Mesendoderm (in vitro differentiated cells): ENCODE data around the gene KIF2A.
A peak's percentile ranks its signal among the peaks of the same experiment; 100 is the strongest.

Experiments used
- DNase-seq: peaks from one replicate; pipeline ENCODE4 v3.0.0; 2013
- H2AK5ac ChIP-seq: 2 replicates; pipeline ENCODE4 v1.6.1; 2013; ENCODE audit warnings: low read length, inconsistent platforms
- H2BK120ac ChIP-seq: 2 replicates; pipeline ENCODE4 v1.6.1; 2013; ENCODE audit warnings: low read depth, mild to moderate bottlenecking, low read length, moderate library complexity, mixed read lengths
- H2BK15ac ChIP-seq: replicated peaks from 2 replicates; pipeline ENCODE4 v1.6.1; 2013; ENCODE audit warnings: low read depth, mild to moderate bottlenecking, moderate library complexity
- H2BK5ac ChIP-seq: 2 replicates; pipeline ENCODE4 v1.6.1; 2013; ENCODE audit warnings: low read length, inconsistent platforms
- H3K18ac ChIP-seq: 2 replicates; pipeline ENCODE4 v1.6.1; 2013; ENCODE audit warnings: mild to moderate bottlenecking, low read length, mixed read lengths
- H3K23ac ChIP-seq: one replicate; pipeline ENCODE4 v1.6.1; 2013; ENCODE audit warnings: low read length
- H3K27ac ChIP-seq: 2 replicates; pipeline ENCODE4 v1.5.1; 2013; ENCODE audit warnings: low read depth, mild to moderate bottlenecking, inconsistent platforms, low read length, moderate library complexity
- H3K27me3 ChIP-seq: 2 replicates; pipeline ENCODE4 v1.6.1; 2013; ENCODE audit warnings: low read length, control low read depth, mild to moderate bottlenecking, inconsistent platforms; ENCODE audit not compliant: insufficient read depth, poor library complexity
- H3K36me3 ChIP-seq: 2 replicates; pipeline ENCODE4 v1.6.1; 2013; ENCODE audit warnings: low read length, inconsistent platforms; ENCODE audit not compliant: control insufficient read depth, insufficient read depth
- H3K4ac ChIP-seq: one replicate; pipeline ENCODE4 v1.6.1; 2013; ENCODE audit warnings: low read depth, mild to moderate bottlenecking, low read length, moderate library complexity
- H3K4me1 ChIP-seq: 2 replicates; pipeline ENCODE4 v1.6.1; 2013; ENCODE audit warnings: low read depth, low read length, inconsistent platforms; ENCODE audit not compliant: control insufficient read depth
- H3K4me2 ChIP-seq: 2 replicates; pipeline ENCODE4 v1.6.1; 2013; ENCODE audit warnings: low read length
- H3K4me3 ChIP-seq: 2 replicates; pipeline ENCODE4 v1.5.1; 2013; ENCODE audit warnings: mild to moderate bottlenecking, low read length
- H3K56ac ChIP-seq: one replicate; pipeline ENCODE4 v1.6.1; 2013; ENCODE audit warnings: low read length
- H3K79me1 ChIP-seq: 2 replicates; pipeline ENCODE4 v1.6.1; 2013; ENCODE audit warnings: low read length, inconsistent platforms
- H3K79me2 ChIP-seq: 2 replicates; pipeline ENCODE4 v1.6.1; 2013; ENCODE audit warnings: mild to moderate bottlenecking, low read length; ENCODE audit not compliant: control insufficient read depth, insufficient read depth
- H3K9ac ChIP-seq: 2 replicates; pipeline ENCODE4 v1.6.1; 2013; ENCODE audit warnings: low read length, inconsistent platforms
- H4K5ac ChIP-seq: one replicate; pipeline ENCODE4 v1.6.1; 2013; ENCODE audit warnings: low read length
- H4K8ac ChIP-seq: one replicate; pipeline ENCODE4 v1.6.1; 2013; ENCODE audit warnings: low read depth, mild to moderate bottlenecking, control low read depth, low read length, moderate library complexity
- WGBS: extraction: QIAGEN DNeasy Blood & Tissue Kit; methylation state at CpG from one replicate; pipeline ENCODE4 v1.1.7; 2013; ENCODE audit warnings: low lambda C conversion rate, missing lambda C conversion rate; ENCODE audit not compliant: insufficient coverage; ENCODE audit errors: extremely low coverage; 5-methylcytosine and 5-hydroxymethylcytosine counted together

The KIF2A gene

GRCh38 chr5:62312674-62313073 is 6.7 kb downstream of the KIF2A start:
- Histone ChIP-seq H2BK15ac (no peak overlapping the region), H3K9ac (no peak overlapping the region), H2AK5ac (no peak overlapping the region), H3K23ac (no peak overlapping the region), H3K18ac (no peak overlapping the region), H3K36me3 (peaks cover 1% of the 10 kb centered on the region), H3K56ac (no peak overlapping the region), H3K27ac (no peak overlapping the region), H3K79me2 (peaks cover 86% of the 10 kb centered on the region), H3K27me3 (no peaks in the 10 kb centered on the region), H2BK120ac (no peak overlapping the region), H3K4me3 (no peak overlapping the region), H3K79me1 (peaks cover 6% of the 10 kb centered on the region), H3K4me2 (no peak overlapping the region), H2BK5ac (no peak overlapping the region), H4K8ac (no peak overlapping the region), H3K4ac (no peak overlapping the region), H3K4me1 (peaks cover 6% of the 10 kb centered on the region), H4K5ac (no peak overlapping the region)
- WGBS, result no CpG with 5 or more reads among the region's 1 CpG
- DNase-seq, result no peak

- Histone ChIP-seq H3K9ac (no peak overlapping the region), H4K8ac (no peak overlapping the region), H3K27ac (no peak overlapping the region), H3K27me3 (no peaks in the 10 kb centered on the region), H3K36me3 (no peaks in the 10 kb centered on the region), H3K4ac (no peak overlapping the region), H2BK120ac (no peak overlapping the region), H3K79me2 (peaks cover 85% of the 10 kb centered on the region), H3K4me2 (no peak overlapping the region), H4K5ac (no peak overlapping the region), H3K23ac (no peak overlapping the region), H3K79me1 (peaks cover 8% of the 10 kb centered on the region), H3K18ac (no peak overlapping the region), H2BK15ac (no peak overlapping the region), H3K56ac (peak overlapping the region; percentile 42), H3K4me1 (peaks cover 4% of the 10 kb centered on the region), H2BK5ac (no peak overlapping the region), H2AK5ac (no peak overlapping the region), H3K4me3 (no peak overlapping the region)
- DNase-seq, result no peak
- no CpG with 5 or more reads among the region's 2 CpGs for WGBS
These were observed 8.3 kb downstream of the KIF2A start for GRCh38 chr5:62314213-62314830.

GRCh38 chr5:62315376-62316175 is 9.6 kb downstream of the KIF2A start:
- H3K4me1 ChIP-seq, result peaks cover 4% of the 10 kb centered on the region
- H4K5ac ChIP-seq, result no peak overlapping the region
- no peak overlapping the region for H3K4me2 ChIP-seq
- H2BK120ac ChIP-seq, result no peak overlapping the region
- DNase-seq, result peak; percentile 90
- no peak overlapping the region for H2BK15ac ChIP-seq
- no peak overlapping the region for H3K27ac ChIP-seq
- H2AK5ac ChIP-seq, result no peak overlapping the region
- H3K36me3 ChIP-seq, result no peaks in the 10 kb centered on the region
- H3K9ac ChIP-seq, result no peak overlapping the region
- H3K27me3 ChIP-seq, result no peaks in the 10 kb centered on the region
- H3K79me2 ChIP-seq, result peaks cover 80% of the 10 kb centered on the region
- no peak overlapping the region for H2BK5ac ChIP-seq
- WGBS, result no CpG with 5 or more reads among the region's 2 CpGs
- no peak overlapping the region for H4K8ac ChIP-seq
- H3K4ac ChIP-seq, result no peak overlapping the region
- H3K4me3 ChIP-seq, result no peak overlapping the region
- peaks cover 8% of the 10 kb centered on the region for H3K79me1 ChIP-seq
- no peak overlapping the region for H3K18ac ChIP-seq
- H3K56ac ChIP-seq, result no peak overlapping the region
- H3K23ac ChIP-seq, result no peak overlapping the region

GRCh38 chr5:62316176-62316502 is 10.1 kb downstream of the KIF2A start:
- no peak overlapping the region for H3K23ac ChIP-seq
- H3K79me1 ChIP-seq, result peaks cover 8% of the 10 kb centered on the region
- no peak overlapping the region for H2BK5ac ChIP-seq
- no peaks in the 10 kb centered on the region for H3K36me3 ChIP-seq
- no CpG with 5 or more reads among the region's 2 CpGs for WGBS
- DNase-seq, result peak; percentile 58
- H3K79me2 ChIP-seq, result peaks cover 76% of the 10 kb centered on the region
- H3K4me2 ChIP-seq, result no peak overlapping the region
- no peak overlapping the region for H3K4ac ChIP-seq
- H4K5ac ChIP-seq, result no peak overlapping the region
- H3K4me1 ChIP-seq, result peaks cover 4% of the 10 kb centered on the region
- no peak overlapping the region for H3K4me3 ChIP-seq
- H4K8ac ChIP-seq, result no peak overlapping the region
- H2BK15ac ChIP-seq, result no peak overlapping the region
- no peak overlapping the region for H3K56ac ChIP-seq
- no peaks in the 10 kb centered on the region for H3K27me3 ChIP-seq
- no peak overlapping the region for H3K18ac ChIP-seq
- no peak overlapping the region for H3K9ac ChIP-seq
- H2BK120ac ChIP-seq, result no peak overlapping the region
- H2AK5ac ChIP-seq, result no peak overlapping the region
- H3K27ac ChIP-seq, result no peak overlapping the region

GRCh38 chr5:62317810-62318209 is 11.8 kb downstream of the KIF2A start:
- no peak overlapping the region for H2AK5ac ChIP-seq
- H3K79me1 ChIP-seq, result peaks cover 11% of the 10 kb centered on the region
- no peak overlapping the region for H3K4me3 ChIP-seq
- no peak overlapping the region for H3K18ac ChIP-seq
- H3K79me2 ChIP-seq, result peaks cover 72% of the 10 kb centered on the region
- no peak overlapping the region for H3K9ac ChIP-seq
- DNase-seq, result no peak
- H2BK15ac ChIP-seq, result no peak overlapping the region
- no peak overlapping the region for H3K23ac ChIP-seq
- WGBS, result no CpG with 5 or more reads among the region's 3 CpGs
- no peak overlapping the region for H4K8ac ChIP-seq
- H2BK120ac ChIP-seq, result no peak overlapping the region
- peaks cover 4% of the 10 kb centered on the region for H3K4me1 ChIP-seq
- H3K56ac ChIP-seq, result no peak overlapping the region
- no peak overlapping the region for H2BK5ac ChIP-seq
- no peaks in the 10 kb centered on the region for H3K27me3 ChIP-seq
- H3K27ac ChIP-seq, result no peak overlapping the region
- no peak overlapping the region for H4K5ac ChIP-seq
- H3K36me3 ChIP-seq, result no peaks in the 10 kb centered on the region
- H3K4me2 ChIP-seq, result no peak overlapping the region
- no peak overlapping the region for H3K4ac ChIP-seq
